Neuron (in vitro differentiated cells): Measurements from ENCODE around the gene TEAD4.

Experiments used
- H2AFZ ChIP-seq: one replicate; pipeline ENCODE4 v1.6.1; 2013; ENCODE audit warnings: low read depth, mild to moderate bottlenecking, inconsistent platforms, low read length, moderate library complexity
- H3K27me3 ChIP-seq: one replicate; pipeline ENCODE4 v1.6.1; 2013; ENCODE audit warnings: low read length; ENCODE audit not compliant: insufficient read depth
- H3K36me3 ChIP-seq: one replicate; pipeline ENCODE4 v1.6.1; 2013; ENCODE audit warnings: low read length; ENCODE audit not compliant: insufficient read depth
- H3K4me1 ChIP-seq: one replicate; pipeline ENCODE4 v1.6.1; 2013; ENCODE audit warnings: low read length; ENCODE audit not compliant: insufficient read depth
- H3K4me3 ChIP-seq: 2 replicates; pipeline ENCODE4 v1.5.1; 2013; ENCODE audit warnings: mild to moderate bottlenecking, low read length, moderate library complexity
- H3K9me3 ChIP-seq: one replicate; pipeline ENCODE4 v1.6.1; 2013; ENCODE audit warnings: low read length

The TEAD4 gene

DNA sequence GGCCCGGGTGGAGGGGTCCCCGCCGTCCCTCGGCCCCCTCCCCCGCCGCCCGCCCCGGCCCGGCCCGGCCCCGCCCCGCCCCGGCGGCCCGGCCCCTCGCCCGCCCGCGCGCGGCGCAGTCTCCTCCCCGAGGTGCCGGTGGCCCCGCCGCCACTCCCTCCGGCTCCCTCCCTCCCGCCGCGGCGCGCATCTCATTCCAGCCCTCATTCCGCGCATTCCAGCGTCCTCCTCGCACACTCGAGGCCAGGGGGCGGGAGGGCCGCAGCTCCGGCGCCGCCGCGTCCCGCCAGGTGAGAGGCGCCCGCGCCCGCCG is at the start of gene TEAD4:
TEAD4 (plus strand) TSS at position 206 of the 313 bp plus-strand sequence.
- no peaks in the 10 kb centered on the region for H3K36me3 ChIP-seq
- peak within 1 kb of the TSS; percentile 91 for H3K4me3 ChIP-seq

DNA sequence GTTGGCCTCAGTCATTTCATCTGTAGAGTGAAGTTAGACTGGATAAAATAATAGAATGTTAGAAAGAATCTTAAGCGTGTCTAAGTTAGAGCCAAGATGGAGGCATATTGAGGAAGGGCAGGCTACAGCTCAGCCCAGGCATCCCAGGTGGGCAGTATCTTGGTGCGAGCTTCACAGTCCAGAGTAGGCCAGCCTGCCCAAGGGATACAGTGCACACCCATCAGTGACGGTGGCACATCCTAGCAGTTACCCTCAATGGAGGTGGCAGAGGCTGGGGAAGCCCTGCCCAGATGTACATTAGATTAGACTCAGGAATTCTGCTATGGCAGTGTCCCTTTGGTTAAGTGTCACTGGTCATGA is 47.0 kb upstream of the TEAD4 start:
- Histone ChIP-seq H3K4me3 (no peak overlapping the region), H3K36me3 (peaks cover 40% of the 10 kb centered on the region), H2AFZ (no peak overlapping the region), H3K4me1 (no peaks in the 10 kb centered on the region), H3K27me3 (no peaks in the 10 kb centered on the region), H3K9me3 (no peaks in the 10 kb centered on the region)

More for the DNA sequence above, at the start of gene TEAD4:
- Histone ChIP-seq H3K27me3 (no peaks in the 10 kb centered on the region), H3K4me1 (peaks cover 35% of the 10 kb centered on the region), H3K9me3 (no peaks in the 10 kb centered on the region), H2AFZ (peak within 1 kb of the TSS; percentile 96)

DNA sequence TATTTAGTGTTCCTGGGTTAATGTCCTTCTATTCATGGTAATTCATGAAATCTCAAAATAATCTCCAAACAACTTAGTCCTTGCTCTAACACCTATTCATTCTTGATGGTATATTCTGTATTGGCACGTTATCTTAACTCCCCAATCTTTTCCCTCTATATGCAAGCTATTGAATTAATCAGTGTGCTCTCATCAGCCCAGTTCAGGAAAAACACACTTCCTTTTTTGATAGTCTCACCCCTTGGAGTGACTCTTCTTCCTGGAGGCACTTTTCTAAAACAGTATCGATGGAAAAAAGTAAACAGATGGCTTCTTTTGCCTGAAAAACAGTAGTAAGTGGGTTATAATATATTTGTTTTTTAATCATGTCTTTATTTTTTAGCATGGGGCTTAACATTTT is 39.9 kb upstream of the TEAD4 start:
- H3K27me3 ChIP-seq: no peaks in the 10 kb centered on the region
- H3K4me3 ChIP-seq: no peak overlapping the region
- H3K36me3 ChIP-seq: peaks cover 57% of the 10 kb centered on the region

GRCh38 chr12:2922329-2922728 is 36.9 kb upstream of the TEAD4 start:
- Histone ChIP-seq H3K4me1 (no peaks in the 10 kb centered on the region), H3K9me3 (no peaks in the 10 kb centered on the region), H3K4me3 (no peak overlapping the region), H3K27me3 (no peaks in the 10 kb centered on the region), H3K36me3 (peaks cover 62% of the 10 kb centered on the region), H2AFZ (no peak overlapping the region)

More for the DNA sequence above, 39.9 kb upstream of the TEAD4 start:
- no peak overlapping the region for H2AFZ ChIP-seq
- H3K4me1 ChIP-seq: no peaks in the 10 kb centered on the region
- H3K9me3 ChIP-seq: no peaks in the 10 kb centered on the region

- no peaks in the 10 kb centered on the region for H3K27me3 ChIP-seq
- H3K9me3 ChIP-seq: no peaks in the 10 kb centered on the region
- H2AFZ ChIP-seq: no peak overlapping the region
- H3K4me1 ChIP-seq: no peaks in the 10 kb centered on the region
- H3K36me3 ChIP-seq: peaks cover 66% of the 10 kb centered on the region
- no peak overlapping the region for H3K4me3 ChIP-seq
Measured at GRCh38 chr12:2923057-2923456, 36.1 kb upstream of the TEAD4 start.

DNA sequence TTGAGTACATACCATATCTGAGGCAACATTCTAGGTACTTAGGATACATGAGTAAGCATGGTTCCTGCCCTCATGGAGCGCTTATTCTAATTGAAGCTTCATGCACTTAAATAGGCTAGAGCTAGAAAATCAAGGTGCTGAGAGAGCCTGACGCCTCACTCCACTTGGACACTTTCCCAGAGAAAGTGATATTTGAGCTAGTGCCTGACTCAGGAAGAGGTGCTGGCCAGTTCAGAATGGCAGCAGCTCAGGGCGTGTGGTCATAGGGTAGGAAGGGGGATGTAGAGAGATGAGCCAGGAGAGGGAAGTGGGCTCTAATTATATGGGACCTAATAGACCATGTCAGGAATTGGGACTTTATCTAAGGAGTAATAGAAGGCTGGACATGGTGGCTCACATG is 35.2 kb upstream of the TEAD4 start:
- Histone ChIP-seq H3K27me3 (no peaks in the 10 kb centered on the region), H3K36me3 (peaks cover 65% of the 10 kb centered on the region), H3K4me3 (no peak overlapping the region), H3K9me3 (no peaks in the 10 kb centered on the region), H3K4me1 (no peaks in the 10 kb centered on the region), H2AFZ (no peak overlapping the region)

- no peaks in the 10 kb centered on the region for H3K4me1 ChIP-seq
- H3K4me3 ChIP-seq: no peak overlapping the region
- H3K27me3 ChIP-seq: no peaks in the 10 kb centered on the region
- H2AFZ ChIP-seq: no peak overlapping the region
- peaks cover 62% of the 10 kb centered on the region for H3K36me3 ChIP-seq
- no peaks in the 10 kb centered on the region for H3K9me3 ChIP-seq
Measured at GRCh38 chr12:2925322-2925995, 33.7 kb upstream of the TEAD4 start.

GRCh38 chr12:2930865-2931264 is 28.3 kb upstream of the TEAD4 start:
- H3K36me3 ChIP-seq: peaks cover 62% of the 10 kb centered on the region

DNA sequence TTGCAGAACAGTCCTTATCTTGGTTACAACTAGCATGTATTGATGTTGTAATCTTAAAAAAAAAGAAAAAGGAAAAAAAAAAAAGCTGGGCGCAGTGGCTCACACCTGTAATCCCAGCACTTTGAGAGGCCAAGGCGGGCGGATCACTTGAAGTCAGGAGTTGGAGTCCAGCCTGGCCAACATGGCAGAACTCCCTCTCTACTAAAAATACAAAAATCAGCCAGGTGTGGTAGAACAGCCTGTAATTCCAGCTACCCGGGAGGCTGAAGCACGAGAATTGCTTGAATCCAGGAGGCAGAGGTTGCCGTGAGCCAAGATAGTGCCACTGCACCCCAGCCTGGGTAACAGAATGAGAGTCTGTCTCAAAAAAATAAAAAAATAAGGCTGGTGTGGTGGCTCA is 25.6 kb upstream of the TEAD4 start:
- Histone ChIP-seq H3K27me3 (no peaks in the 10 kb centered on the region), H2AFZ (no peak overlapping the region), H3K4me3 (no peak overlapping the region), H3K36me3 (peaks cover 59% of the 10 kb centered on the region), H3K4me1 (no peaks in the 10 kb centered on the region), H3K9me3 (no peaks in the 10 kb centered on the region)

More at GRCh38 chr12:2930865-2931264, 28.3 kb upstream of the TEAD4 start:
- Histone ChIP-seq H3K9me3 (no peaks in the 10 kb centered on the region), H3K4me1 (no peaks in the 10 kb centered on the region), H3K4me3 (no peak overlapping the region), H3K27me3 (no peaks in the 10 kb centered on the region), H2AFZ (no peak overlapping the region)

DNA sequence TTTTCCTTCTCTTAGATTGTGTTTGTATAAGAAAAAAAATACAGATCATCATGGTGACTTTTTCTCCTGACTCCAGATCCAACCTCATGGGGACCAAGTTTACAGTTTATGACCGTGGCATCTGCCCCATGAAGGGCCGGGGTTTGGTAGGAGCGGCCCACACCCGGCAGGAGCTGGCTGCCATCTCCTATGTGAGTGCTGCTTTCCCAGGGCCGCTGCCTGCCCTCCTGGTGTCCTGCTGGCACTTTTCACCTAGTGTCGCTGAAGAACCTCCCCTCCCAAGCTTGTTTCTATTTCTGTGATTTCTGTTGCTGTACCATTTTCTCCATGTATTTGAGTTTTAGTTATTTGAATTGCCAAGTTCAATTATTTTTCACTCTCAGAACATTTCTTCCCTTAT is 24.8 kb upstream of the TEAD4 start:
- Histone ChIP-seq H3K4me3 (no peak overlapping the region), H2AFZ (no peak overlapping the region), H3K27me3 (no peaks in the 10 kb centered on the region), H3K9me3 (no peaks in the 10 kb centered on the region), H3K4me1 (no peaks in the 10 kb centered on the region), H3K36me3 (peaks cover 67% of the 10 kb centered on the region)

- no peaks in the 10 kb centered on the region for H3K27me3 ChIP-seq
- H3K4me1 ChIP-seq: no peaks in the 10 kb centered on the region
- no peak overlapping the region for H2AFZ ChIP-seq
- peaks cover 68% of the 10 kb centered on the region for H3K36me3 ChIP-seq
- no peak overlapping the region for H3K4me3 ChIP-seq
- no peaks in the 10 kb centered on the region for H3K9me3 ChIP-seq
Measured at GRCh38 chr12:2936301-2936700, 22.9 kb upstream of the TEAD4 start.

- Histone ChIP-seq H3K27me3 (no peaks in the 10 kb centered on the region), H2AFZ (no peak overlapping the region), H3K4me3 (no peak overlapping the region), H3K36me3 (peaks cover 62% of the 10 kb centered on the region), H3K4me1 (no peaks in the 10 kb centered on the region), H3K9me3 (no peaks in the 10 kb centered on the region)
Measured at GRCh38 chr12:2937500-2937899, 21.7 kb upstream of the TEAD4 start.

DNA sequence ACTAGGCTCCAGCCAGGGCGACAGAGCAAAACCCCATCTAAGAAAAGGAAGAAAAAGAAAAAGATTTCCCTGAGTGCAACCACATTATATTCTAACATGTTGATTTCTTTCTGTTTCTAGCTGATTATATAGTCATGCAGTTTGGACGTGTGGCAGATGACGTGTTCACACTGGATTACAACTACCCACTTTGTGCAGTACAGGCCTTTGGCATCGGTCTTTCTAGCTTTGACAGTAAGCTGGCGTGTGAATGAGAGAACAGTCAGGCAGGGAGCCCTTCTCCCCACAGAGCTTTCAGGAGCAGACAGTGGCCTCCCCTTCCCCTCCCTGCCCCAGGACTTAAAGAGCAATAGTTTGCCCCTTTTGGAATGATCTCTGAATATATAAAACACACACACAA is 20.0 kb upstream of the TEAD4 start:
- H3K36me3 ChIP-seq: peaks cover 52% of the 10 kb centered on the region
- H3K4me1 ChIP-seq: no peaks in the 10 kb centered on the region
- H3K4me3 ChIP-seq: no peak overlapping the region
- no peaks in the 10 kb centered on the region for H3K9me3 ChIP-seq
- no peaks in the 10 kb centered on the region for H3K27me3 ChIP-seq
- no peak overlapping the region for H2AFZ ChIP-seq

DNA sequence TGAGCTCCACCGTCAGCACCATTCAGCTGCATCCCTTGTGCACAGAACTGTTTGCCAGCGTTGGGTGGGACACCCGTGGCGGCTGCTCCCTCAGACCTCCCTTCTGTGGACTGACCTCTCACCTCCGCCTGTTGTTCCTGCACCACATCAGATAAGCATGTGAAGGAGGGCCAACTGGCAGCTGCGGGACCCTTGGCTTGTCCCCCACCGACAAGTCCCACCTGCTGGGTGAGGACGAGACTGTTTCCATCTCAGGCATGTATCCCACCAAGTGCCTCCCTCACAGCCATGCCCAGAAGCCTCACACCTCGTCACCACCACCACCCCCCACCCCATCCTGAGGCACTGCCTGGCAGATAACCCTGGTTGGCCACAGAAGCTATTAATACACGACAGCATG is 18.6 kb upstream of the TEAD4 start:
- Histone ChIP-seq H3K9me3 (no peaks in the 10 kb centered on the region), H2AFZ (no peak overlapping the region), H3K27me3 (no peaks in the 10 kb centered on the region), H3K36me3 (peaks cover 40% of the 10 kb centered on the region), H3K4me1 (no peaks in the 10 kb centered on the region), H3K4me3 (no peak overlapping the region)
